DOHH2 (cell line): ENCODE results near the gene RNF223.

Experiments
- H3F3A ChIP-seq: fragments of 200-600 bp; sonication (generic), shearing (Covaris generic); 2 replicates; pipeline ENCODE4 v1.6.0; 2016; ENCODE audit warnings: antibody characterized with exemption, mild to moderate bottlenecking; ENCODE audit not compliant: control insufficient read depth, insufficient read depth
- H3K27ac ChIP-seq: fragments of 200-600 bp; sonication (generic); 2 replicates; pipeline ENCODE4 v1.5.1; 2014; ENCODE audit warnings: low read depth, mild to moderate bottlenecking, low read length, moderate library complexity
- H3K27me3 ChIP-seq: fragments of 200-600 bp; sonication (generic); 2 replicates; pipeline ENCODE4 v1.6.1; 2014; ENCODE audit warnings: mild to moderate bottlenecking, low read length, mixed read lengths; ENCODE audit not compliant: control insufficient read depth
- H3K36me3 ChIP-seq: fragments of 200-600 bp; sonication (generic); 2 replicates; pipeline ENCODE4 v1.6.1; 2014; ENCODE audit warnings: mild to moderate bottlenecking, low read length, moderate library complexity, mixed read lengths; ENCODE audit not compliant: control insufficient read depth
- H3K4me1 ChIP-seq: fragments of 200-600 bp; sonication (generic); 2 replicates; pipeline ENCODE4 v1.6.1; 2014; ENCODE audit warnings: mild to moderate bottlenecking, low read length, mixed read lengths; ENCODE audit not compliant: control insufficient read depth
- H3K4me2 ChIP-seq: fragments of 200-600 bp; sonication (generic); 2 replicates; pipeline ENCODE4 v1.6.0; 2014; ENCODE audit warnings: mild to moderate bottlenecking, low read length, moderate library complexity
- H3K4me3 ChIP-seq: fragments of 200-600 bp; sonication (generic); 2 replicates; pipeline ENCODE4 v1.5.1; 2014; ENCODE audit warnings: mild to moderate bottlenecking, low read length, mixed read lengths
- H3K79me2 ChIP-seq: fragments of 200-600 bp; sonication (generic); 2 replicates; pipeline ENCODE4 v1.6.1; 2014; ENCODE audit warnings: mild to moderate bottlenecking, low read length, mixed read lengths; ENCODE audit not compliant: control insufficient read depth
- H3K9me2 ChIP-seq: fragments of 200-600 bp; sonication (generic); replicated peaks from 2 replicates; pipeline ENCODE4 v1.6.1; 2014; ENCODE audit warnings: mild to moderate bottlenecking, low read length, mixed read lengths; ENCODE audit not compliant: control insufficient read depth
- H3K9me3 ChIP-seq: fragments of 200-600 bp; sonication (generic); 2 replicates; pipeline ENCODE4 v1.6.1; 2014; ENCODE audit warnings: antibody characterized with exemption, low read length, mixed read lengths; ENCODE audit not compliant: control insufficient read depth, insufficient read depth
- H4K20me1 ChIP-seq: fragments of 200-600 bp; sonication (generic); 2 replicates; pipeline ENCODE4 v1.6.0; 2014; ENCODE audit warnings: low read depth, mild to moderate bottlenecking, antibody characterized with exemption, low read length, moderate library complexity; ENCODE audit not compliant: control insufficient read depth, insufficient read depth
- EZH2phosphoT487 ChIP-seq: fragments of 200-600 bp; sonication (generic); IDR thresholded peaks from 2 replicates; pipeline ENCODE4 v1.6.1; 2017; ENCODE audit warnings: borderline replicate concordance, mild to moderate bottlenecking, antibody characterized with exemption, low read length, moderate library complexity, mixed read lengths
- TF ChIP-seq, protein P1 (sequence below): fragments of 200-600 bp; sonication (generic); IDR thresholded peaks from one replicate; pipeline ENCODE4 v1.5.1; 2014; ENCODE audit warnings: antibody characterized with exemption, mild to moderate bottlenecking, low read depth, low read length; ENCODE audit not compliant: poor library complexity, severe bottlenecking

Gene RNF223

DNA sequence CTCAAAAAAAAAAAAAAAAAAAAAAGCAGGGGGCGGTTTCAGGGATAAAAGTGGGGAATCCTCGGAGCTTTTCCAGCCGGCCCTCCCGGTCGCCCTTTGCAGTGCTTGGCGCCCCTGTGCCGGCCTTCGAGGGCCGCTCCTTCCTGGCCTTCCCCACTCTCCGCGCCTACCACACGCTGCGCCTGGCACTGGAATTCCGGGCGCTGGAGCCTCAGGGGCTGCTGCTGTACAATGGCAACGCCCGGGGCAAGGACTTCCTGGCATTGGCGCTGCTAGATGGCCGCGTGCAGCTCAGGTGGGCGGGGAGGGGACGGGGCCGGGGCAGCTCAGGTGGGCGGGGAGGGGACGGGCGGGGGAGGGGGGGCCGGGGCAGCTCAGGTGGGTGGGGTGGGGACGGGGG lies 25.3 kb downstream of the RNF223 start:
- H3K4me2 ChIP-seq, result no peak overlapping the region
- no peaks in the 10 kb centered on the region for H3K36me3 ChIP-seq

DNA sequence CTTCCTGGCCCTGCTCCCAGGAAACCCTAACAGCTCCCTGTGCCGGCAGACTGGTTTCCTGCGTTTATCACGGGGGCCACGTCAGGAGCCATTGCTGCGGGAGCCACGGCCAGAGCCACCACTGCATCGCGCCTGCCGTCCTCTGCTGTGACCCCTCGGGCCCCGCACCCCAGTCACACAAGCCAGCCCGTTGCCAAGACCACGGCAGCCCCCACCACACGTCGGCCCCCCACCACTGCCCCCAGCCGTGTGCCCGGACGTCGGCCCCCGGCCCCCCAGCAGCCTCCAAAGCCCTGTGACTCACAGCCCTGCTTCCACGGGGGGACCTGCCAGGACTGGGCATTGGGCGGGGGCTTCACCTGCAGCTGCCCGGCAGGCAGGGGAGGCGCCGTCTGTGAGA lies 26.1 kb downstream of the RNF223 start:
- Histone ChIP-seq H3K36me3 (no peaks in the 10 kb centered on the region), H4K20me1 (no peaks in the 10 kb centered on the region)

More for the DNA sequence above, 25.3 kb downstream of the RNF223 start:
- no peaks in the 10 kb centered on the region for H3K9me3 ChIP-seq
- H3K27me3 ChIP-seq, result no peaks in the 10 kb centered on the region
- TF ChIP-seq EZH2phosphoT487, result no peak
- TF ChIP-seq, protein P1, sequence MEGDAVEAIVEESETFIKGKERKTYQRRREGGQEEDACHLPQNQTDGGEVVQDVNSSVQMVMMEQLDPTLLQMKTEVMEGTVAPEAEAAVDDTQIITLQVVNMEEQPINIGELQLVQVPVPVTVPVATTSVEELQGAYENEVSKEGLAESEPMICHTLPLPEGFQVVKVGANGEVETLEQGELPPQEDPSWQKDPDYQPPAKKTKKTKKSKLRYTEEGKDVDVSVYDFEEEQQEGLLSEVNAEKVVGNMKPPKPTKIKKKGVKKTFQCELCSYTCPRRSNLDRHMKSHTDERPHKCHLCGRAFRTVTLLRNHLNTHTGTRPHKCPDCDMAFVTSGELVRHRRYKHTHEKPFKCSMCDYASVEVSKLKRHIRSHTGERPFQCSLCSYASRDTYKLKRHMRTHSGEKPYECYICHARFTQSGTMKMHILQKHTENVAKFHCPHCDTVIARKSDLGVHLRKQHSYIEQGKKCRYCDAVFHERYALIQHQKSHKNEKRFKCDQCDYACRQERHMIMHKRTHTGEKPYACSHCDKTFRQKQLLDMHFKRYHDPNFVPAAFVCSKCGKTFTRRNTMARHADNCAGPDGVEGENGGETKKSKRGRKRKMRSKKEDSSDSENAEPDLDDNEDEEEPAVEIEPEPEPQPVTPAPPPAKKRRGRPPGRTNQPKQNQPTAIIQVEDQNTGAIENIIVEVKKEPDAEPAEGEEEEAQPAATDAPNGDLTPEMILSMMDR, result no peak
- H3K79me2 ChIP-seq, result no peaks in the 10 kb centered on the region
- H4K20me1 ChIP-seq, result no peaks in the 10 kb centered on the region
- H3F3A ChIP-seq, result no peaks in the 10 kb centered on the region
- no peak overlapping the region for H3K4me3 ChIP-seq
- no peaks in the 10 kb centered on the region for H3K4me1 ChIP-seq
- H3K9me2 ChIP-seq, result no peaks in the 10 kb centered on the region
- no peak overlapping the region for H3K27ac ChIP-seq

DNA sequence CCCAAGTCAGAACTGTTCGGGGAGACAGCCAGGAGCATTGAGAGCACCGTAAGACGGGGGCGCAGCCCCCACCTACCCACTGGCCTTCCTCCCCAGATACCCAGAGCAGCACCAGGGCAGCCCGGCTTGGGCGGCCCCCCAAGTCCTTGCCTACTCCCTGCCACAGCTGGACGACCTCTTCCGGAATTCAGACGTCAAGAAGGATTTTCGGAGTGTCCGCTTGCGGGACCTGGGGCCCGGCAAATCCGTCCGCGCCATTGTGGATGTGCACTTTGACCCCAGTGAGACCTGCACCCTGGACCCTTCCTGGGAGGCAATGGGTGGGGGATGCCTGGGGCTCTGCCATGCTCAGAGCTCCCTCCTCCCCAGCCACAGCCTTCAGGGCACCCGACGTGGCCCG lies 26.7 kb downstream of the RNF223 start:
- H3K4me1 ChIP-seq, result no peaks in the 10 kb centered on the region
- H3K27ac ChIP-seq, result no peak overlapping the region
- no peaks in the 10 kb centered on the region for H3K27me3 ChIP-seq
- H4K20me1 ChIP-seq, result no peaks in the 10 kb centered on the region
- no peaks in the 10 kb centered on the region for H3F3A ChIP-seq
- no peak overlapping the region for H3K4me2 ChIP-seq
- H3K9me2 ChIP-seq, result no peaks in the 10 kb centered on the region
- no peaks in the 10 kb centered on the region for H3K9me3 ChIP-seq
- no peaks in the 10 kb centered on the region for H3K79me2 ChIP-seq
- TF ChIP-seq, protein P1, result no peak
- TF ChIP-seq EZH2phosphoT487, result no peak
- no peak overlapping the region for H3K4me3 ChIP-seq
- H3K36me3 ChIP-seq, result no peaks in the 10 kb centered on the region

More for the DNA sequence above, 26.1 kb downstream of the RNF223 start:
- H3K27me3 ChIP-seq, result no peaks in the 10 kb centered on the region
- no peaks in the 10 kb centered on the region for H3K9me3 ChIP-seq
- no peaks in the 10 kb centered on the region for H3F3A ChIP-seq
- no peak overlapping the region for H3K27ac ChIP-seq
- H3K4me2 ChIP-seq, result no peak overlapping the region
- no peaks in the 10 kb centered on the region for H3K79me2 ChIP-seq
- no peak for TF ChIP-seq EZH2phosphoT487
- TF ChIP-seq, protein P1, result no peak
- no peaks in the 10 kb centered on the region for H3K9me2 ChIP-seq
- H3K4me3 ChIP-seq, result no peak overlapping the region
- no peaks in the 10 kb centered on the region for H3K4me1 ChIP-seq

DNA sequence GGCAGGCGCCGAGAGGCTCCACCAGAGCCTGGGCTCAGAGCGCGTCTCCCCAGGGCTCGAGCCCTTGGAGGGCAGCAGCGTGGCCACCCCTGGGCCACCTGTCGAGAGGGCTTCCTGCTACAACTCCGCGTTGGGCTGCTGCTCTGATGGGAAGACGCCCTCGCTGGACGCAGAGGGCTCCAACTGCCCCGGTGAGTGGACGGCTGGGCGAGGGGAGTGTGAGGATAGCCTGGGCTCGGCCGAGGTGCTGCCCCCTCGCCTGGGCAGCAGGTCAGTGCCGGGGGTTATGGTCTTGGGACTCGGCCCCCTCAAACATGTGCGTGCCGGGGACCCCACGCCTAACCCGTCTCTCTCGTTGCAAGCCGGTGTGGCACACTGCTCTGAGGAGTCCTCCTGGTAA lies 27.3 kb downstream of the RNF223 start:
- no peaks in the 10 kb centered on the region for H3K36me3 ChIP-seq
- no peaks in the 10 kb centered on the region for H3K27me3 ChIP-seq
- no peaks in the 10 kb centered on the region for H3F3A ChIP-seq
- H4K20me1 ChIP-seq, result no peaks in the 10 kb centered on the region
- no peak overlapping the region for H3K27ac ChIP-seq
- TF ChIP-seq, protein P1, result no peak
- TF ChIP-seq EZH2phosphoT487, result no peak
- no peaks in the 10 kb centered on the region for H3K4me1 ChIP-seq
- H3K79me2 ChIP-seq, result no peaks in the 10 kb centered on the region
- no peaks in the 10 kb centered on the region for H3K9me3 ChIP-seq
- no peaks in the 10 kb centered on the region for H3K9me2 ChIP-seq
- no peak overlapping the region for H3K4me3 ChIP-seq
- no peak overlapping the region for H3K4me2 ChIP-seq
